AG04450 (cell line): Measurements from ENCODE around the gene DIPK1C. TPM values are rescaled to one million over a fixed set of nuclear protein-coding genes. Genes with fewer than 3 reads are reported as not detected.

Source experiments
- CTCF ChIA-PET: fragments of 300-600, 350-600 bp; formaldehyde crosslinking; extraction: SDS; loops from one replicate; lab custom pipeline; 2022; ENCODE audit warnings: antibody characterized with exemption, inconsistent platforms; lab: Charles Lee
- POLR2A ChIA-PET: fragments of 350-600 bp; formaldehyde crosslinking; extraction: SDS; loops from one replicate; lab custom pipeline; 2021; ENCODE audit warnings: antibody characterized with exemption, inconsistent platforms; lab: Yijun Ruan, JAX
- DNase-seq: peaks from one replicate; pipeline ENCODE4 v3.0.0-alpha.2; 2011; ENCODE audit warnings: low read depth, low spot score
- H3K27ac ChIP-seq: one replicate; pipeline ENCODE4 v1.5.1; 2012; ENCODE audit warnings: low read depth, low read length, control low read depth
- H3K27me3 ChIP-seq: one replicate; pipeline ENCODE4 v1.6.0; 2012; ENCODE audit warnings: low read length; ENCODE audit not compliant: control insufficient read depth, insufficient read depth
- H3K4me3 ChIP-seq: 2 replicates; pipeline ENCODE4 v1.5.1; 2011; ENCODE audit warnings: mild to moderate bottlenecking, low read depth, low read length, control low read depth
- H3K9me3 ChIP-seq: 2 replicates; pipeline ENCODE4 v1.5.1; 2012; ENCODE audit warnings: low read length; ENCODE audit not compliant: control insufficient read depth, insufficient read depth
- polyA plus RNA-seq: library from polyadenylated mRNA; depleted of rRNA; stranded (reverse); fragments of >200 nt; gene quantifications from 2 replicates; pipeline ENCODE4 v1.2.3, GENCODE V29; 2011
- TF ChIP-seq, protein P1 (sequence below): IDR thresholded peaks from 2 replicates; pipeline ENCODE4 v1.5.1; 2011; ENCODE audit warnings: low read depth, low read length, control low read depth, inconsistent platforms

Gene DIPK1C
- polyA plus RNA-seq, 1 experiment: not detected

DNA sequence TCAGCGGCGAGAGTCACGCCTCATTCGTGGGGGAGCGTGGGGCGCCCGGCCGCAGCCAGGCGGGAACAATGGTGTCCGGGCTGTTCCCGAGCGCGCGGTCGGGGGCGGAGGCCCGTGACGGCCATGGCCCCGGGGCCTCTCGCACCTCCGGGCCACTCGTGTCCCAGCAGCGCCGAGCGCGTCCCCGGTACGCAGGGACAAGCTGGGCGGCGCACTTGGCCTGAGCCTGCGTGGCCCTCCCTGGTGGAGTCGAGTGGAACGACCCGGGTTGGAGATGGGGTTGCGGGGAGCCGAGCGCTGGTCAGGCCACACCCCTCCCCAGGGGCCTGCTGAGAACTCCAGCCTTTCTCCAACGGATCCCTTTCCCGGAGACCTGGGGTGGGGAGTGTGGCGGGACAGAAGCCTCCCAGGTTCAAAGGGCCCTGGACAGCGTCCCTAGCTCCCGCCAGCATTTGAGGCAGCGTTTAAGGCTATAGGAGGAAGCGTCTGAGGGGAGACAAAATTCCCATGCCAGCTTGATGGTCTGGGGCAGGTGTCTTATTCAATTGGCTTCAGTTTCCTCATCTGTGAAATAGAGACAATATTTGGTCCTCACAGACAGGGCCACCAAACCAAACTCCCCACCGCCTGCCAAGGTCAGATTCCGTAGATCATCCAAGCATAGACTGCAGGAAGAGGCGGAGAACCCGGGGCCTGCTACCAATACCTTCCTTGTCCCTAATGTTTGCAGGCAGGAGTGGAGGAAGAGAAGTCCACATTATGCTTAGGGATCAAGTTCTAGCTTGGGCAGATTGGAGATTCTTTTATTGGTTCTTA, 39.6 kb upstream of the DIPK1C start:
- Histone ChIP-seq H3K4me3 (peak overlapping the region; percentile 93), H3K27ac (peak overlapping the region; percentile 52), H3K9me3 (peaks cover 4% of the 10 kb centered on the region; the same call in 1 of the 2 replicates), H3K27me3 (peaks cover 7% of the 10 kb centered on the region)
- peak; percentile 8 for DNase-seq
- POLR2A ChIA-PET: interaction anchor here (0.6 kb wide), 1 partner anchor 223 kb away, joined by 3 read pairs; no protein-coding TSS in a partner anchor
- TF ChIP-seq, protein P1, sequence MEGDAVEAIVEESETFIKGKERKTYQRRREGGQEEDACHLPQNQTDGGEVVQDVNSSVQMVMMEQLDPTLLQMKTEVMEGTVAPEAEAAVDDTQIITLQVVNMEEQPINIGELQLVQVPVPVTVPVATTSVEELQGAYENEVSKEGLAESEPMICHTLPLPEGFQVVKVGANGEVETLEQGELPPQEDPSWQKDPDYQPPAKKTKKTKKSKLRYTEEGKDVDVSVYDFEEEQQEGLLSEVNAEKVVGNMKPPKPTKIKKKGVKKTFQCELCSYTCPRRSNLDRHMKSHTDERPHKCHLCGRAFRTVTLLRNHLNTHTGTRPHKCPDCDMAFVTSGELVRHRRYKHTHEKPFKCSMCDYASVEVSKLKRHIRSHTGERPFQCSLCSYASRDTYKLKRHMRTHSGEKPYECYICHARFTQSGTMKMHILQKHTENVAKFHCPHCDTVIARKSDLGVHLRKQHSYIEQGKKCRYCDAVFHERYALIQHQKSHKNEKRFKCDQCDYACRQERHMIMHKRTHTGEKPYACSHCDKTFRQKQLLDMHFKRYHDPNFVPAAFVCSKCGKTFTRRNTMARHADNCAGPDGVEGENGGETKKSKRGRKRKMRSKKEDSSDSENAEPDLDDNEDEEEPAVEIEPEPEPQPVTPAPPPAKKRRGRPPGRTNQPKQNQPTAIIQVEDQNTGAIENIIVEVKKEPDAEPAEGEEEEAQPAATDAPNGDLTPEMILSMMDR: peak; percentile 15; the same call in 1 of the 2 replicates
- CTCF ChIA-PET: interaction anchor here (1.1 to 3.6 kb wide), 4 partner anchors 20 to 300 kb away, joined by 3 to 13 read pairs (median 4); no protein-coding TSS in a partner anchor

DNA sequence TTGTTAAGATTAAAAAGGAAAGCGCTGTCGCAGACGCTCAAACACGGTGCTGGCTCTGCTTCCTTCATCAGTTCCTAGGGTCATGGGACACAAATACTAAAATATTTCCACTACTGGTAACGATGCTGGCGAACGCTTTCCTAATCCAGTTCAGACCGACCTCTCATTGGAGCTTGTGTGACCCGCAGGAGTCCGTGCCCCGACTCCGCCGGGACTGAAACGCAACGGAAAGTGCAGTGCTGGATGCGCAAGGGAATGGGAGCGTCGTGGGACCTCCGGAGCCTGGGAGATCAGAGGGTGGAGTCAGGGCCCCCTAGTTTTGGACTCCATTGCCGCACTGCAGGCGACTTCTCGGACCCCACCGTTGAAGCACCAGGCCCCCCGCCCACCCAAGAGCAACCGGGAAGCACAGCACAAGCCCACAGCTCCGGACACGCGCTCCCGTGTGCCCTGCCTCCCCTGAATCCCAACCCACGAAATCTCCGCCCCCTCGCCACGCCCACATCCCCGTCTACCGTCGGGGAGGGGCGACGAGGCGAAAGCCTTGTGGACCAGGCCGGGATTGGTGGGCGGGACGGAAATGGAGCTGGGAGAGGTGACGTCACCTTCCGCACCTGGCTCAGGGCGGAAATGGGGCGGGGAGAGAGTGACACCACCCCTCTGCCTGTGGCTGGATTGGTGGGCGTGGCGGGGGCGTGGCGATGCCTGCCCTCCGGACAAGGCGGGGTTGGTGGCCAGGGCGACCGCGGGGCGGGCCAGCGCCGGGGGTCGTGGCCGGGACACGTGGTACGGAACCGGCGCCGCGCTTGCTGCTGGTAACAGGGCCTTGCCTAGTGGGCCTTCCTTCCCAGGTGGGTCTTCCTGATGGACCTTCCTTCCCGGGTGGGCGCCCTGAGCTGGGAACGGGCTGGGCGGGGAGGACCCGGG, 38.7 kb upstream of the DIPK1C start, which contains the start of gene CNDP2:
Gene CNDP2 (plus strand): TSS at position 783 of the 927 bp plus-strand sequence. CDS start 3,611 bp downstream, outside the sequence.
- POLR2A ChIA-PET: interaction anchor here (0.6 kb wide), 1 partner anchor 222 kb away, joined by 3 read pairs; no protein-coding TSS in a partner anchor
- Histone ChIP-seq H3K27me3 (peaks cover 7% of the 10 kb centered on the region), H3K27ac (peak within 1 kb of the TSS; percentile 52), H3K9me3 (peaks cover 4% of the 10 kb centered on the region; the same call in 1 of the 2 replicates), H3K4me3 (peak within 1 kb of the TSS; percentile 93)
- TF ChIP-seq, protein P1: no peak
- CTCF ChIA-PET: interaction anchor here (1.1 to 3.6 kb wide), 4 partner anchors 19 to 299 kb away, joined by 3 to 13 read pairs (median 4); no protein-coding TSS in a partner anchor
- peak; percentile 95 for DNase-seq

DNA sequence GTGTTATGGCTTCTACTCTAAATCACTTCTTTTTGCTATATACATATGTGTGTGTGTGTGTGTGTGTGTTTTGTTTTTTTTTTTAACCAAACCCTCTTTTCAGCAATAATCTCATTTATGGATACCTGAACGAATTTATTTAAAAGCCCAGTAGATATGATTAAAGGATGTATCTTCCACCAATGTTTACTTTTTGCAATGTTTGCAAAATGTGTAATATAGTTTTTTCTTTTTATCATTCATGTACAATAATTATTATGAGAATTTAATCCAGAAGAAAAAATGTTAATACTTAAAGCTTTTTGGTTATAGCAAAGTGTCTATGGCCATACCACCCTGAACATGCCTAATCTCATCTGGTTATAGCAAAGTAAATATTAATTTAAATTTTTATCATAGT, 37.4 kb upstream of the DIPK1C start:
- H3K27ac ChIP-seq: no peak overlapping the region
- H3K27me3 ChIP-seq: peaks cover 7% of the 10 kb centered on the region
- peaks cover 4% of the 10 kb centered on the region; the same call in 1 of the 2 replicates for H3K9me3 ChIP-seq
- DNase-seq: no peak
- TF ChIP-seq, protein P1: no peak
- H3K4me3 ChIP-seq: no peak overlapping the region
- POLR2A ChIA-PET: no interaction called here
- CTCF ChIA-PET: no interaction called here

DNA sequence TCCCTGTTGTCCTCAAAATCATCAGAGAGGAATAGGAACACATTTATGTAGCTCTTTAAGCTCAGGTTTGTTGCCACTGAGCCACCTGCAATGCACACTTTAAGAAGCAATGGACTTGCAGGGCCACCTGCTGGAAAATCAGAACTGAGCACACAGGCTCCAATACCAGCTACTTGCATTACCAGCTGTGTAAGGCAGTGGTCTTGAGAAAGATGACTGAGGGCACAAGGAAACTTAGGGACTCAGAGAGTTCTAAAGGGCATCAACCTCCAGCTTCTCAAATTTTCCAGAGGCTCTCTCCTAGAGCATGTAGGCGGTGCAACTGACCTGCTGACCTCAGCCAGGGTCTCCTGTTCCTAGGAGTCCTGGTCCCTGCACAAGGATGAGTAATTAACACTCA, 36.6 kb upstream of the DIPK1C start:
- peak; percentile 20 for DNase-seq
- no peak overlapping the region for H3K4me3 ChIP-seq
- H3K9me3 ChIP-seq: peaks cover 4% of the 10 kb centered on the region; the same call in 1 of the 2 replicates
- TF ChIP-seq, protein P1: peak; percentile 52
- ChIA-PET CTCF (interaction anchor here (0.6 to 1.6 kb wide), 6 partner anchors 23 to 304 kb away, joined by 3 to 25 read pairs (median 3); no protein-coding TSS in a partner anchor), POLR2A (interaction anchor here (0.6 kb wide), 1 partner anchor 76 kb away, joined by 5 read pairs; no protein-coding TSS in a partner anchor)
- H3K27ac ChIP-seq: no peak overlapping the region
- H3K27me3 ChIP-seq: peaks cover 13% of the 10 kb centered on the region
